DOHH2 (cell line): ENCODE data around the gene ULBP1.
"Not testable (repeated sequence)": the region's sequence is repeated elsewhere in the genome, so short reads cannot be mapped to it uniquely, and the experiment has no call there.

Experiments used
- CTCF ChIP-seq: fragments of 200-600 bp; sonication (generic); IDR thresholded peaks from one replicate; pipeline ENCODE4 v1.5.1; 2014; ENCODE audit warnings: antibody characterized with exemption, mild to moderate bottlenecking, low read depth, low read length; ENCODE audit not compliant: poor library complexity, severe bottlenecking
- EZH2phosphoT487 ChIP-seq: fragments of 200-600 bp; sonication (generic); IDR thresholded peaks from 2 replicates; pipeline ENCODE4 v1.6.1; 2017; ENCODE audit warnings: borderline replicate concordance, mild to moderate bottlenecking, antibody characterized with exemption, low read length, moderate library complexity, mixed read lengths

- TF ChIP-seq CTCF, EZH2phosphoT487: not testable (repeated sequence)
Measured at GRCh38 chr6:149943321-149943720, 20.4 kb upstream of the ULBP1 start.
